Left lobe of liver (tissue), 2 donors: Measurements from ENCODE around the gene PSAPL1. TPM values are rescaled to one million over a fixed set of nuclear protein-coding genes. Genes with fewer than 3 reads are reported as not detected.

Source experiments
- ATAC-seq: fragments of 200-7000 bp; cut with Tn5 transposase; one replicate; pipeline ENCODE4 v1.9.1; 2020; ENCODE audit warnings: mild to moderate bottlenecking, moderate library complexity
- DNase-seq: peaks from one replicate; pipeline ENCODE4 v3.0.0-alpha.2; 2020; ENCODE audit warnings: low spot score
- total RNA-seq: library from RNA; stranded (reverse); gene quantifications from one replicate; pipeline ENCODE4 v1.2.1, GENCODE V29; 2021
- donor health status: DM: no; HTN: no; CAD: no; lungs with moderate emphysema.
- donor health status: DM: no; HTN: yes; CAD: no.

The PSAPL1 gene
- total RNA-seq, 1 donor from 2014 or later = not detected

GRCh38 chr4:7420661-7421040 is 14.1 kb downstream of the PSAPL1 start:
- DNase-seq (peak; percentile 32), ATAC-seq (no peak)

GRCh38 chr4:7419961-7420660 is 14.6 kb downstream of the PSAPL1 start:
- DNase-seq = no peak
- no peak for ATAC-seq

GRCh38 chr4:7418131-7418943 is 16.4 kb downstream of the PSAPL1 start:
- DNase-seq (peak; percentile 26), ATAC-seq (no peak)

- DNase-seq (peak; percentile 12), ATAC-seq (no peak)
Observed at GRCh38 chr4:7417639-7418038, 17.1 kb downstream of the PSAPL1 start.

- ATAC-seq (no peak), DNase-seq (peak; percentile 16)
Observed at GRCh38 chr4:7416745-7417432, 17.8 kb downstream of the PSAPL1 start.

- ATAC-seq (no peak), DNase-seq (peak; percentile 14)
Observed at GRCh38 chr4:7415927-7416686, 18.6 kb downstream of the PSAPL1 start.

GRCh38 chr4:7414736-7415510 is 19.8 kb downstream of the PSAPL1 start:
- ATAC-seq (no peak), DNase-seq (no peak)

GRCh38 chr4:7414046-7414445 is 20.7 kb downstream of the PSAPL1 start:
- no peak for DNase-seq
- no peak for ATAC-seq

GRCh38 chr4:7412554-7412912 is 22.2 kb downstream of the PSAPL1 start:
- ATAC-seq = no peak

GRCh38 chr4:7411896-7412553 is 22.7 kb downstream of the PSAPL1 start:
- no peak for ATAC-seq
- DNase-seq = no peak

More at GRCh38 chr4:7412554-7412912, 22.2 kb downstream of the PSAPL1 start:
- DNase-seq = no peak

GRCh38 chr4:7411491-7411890 is 23.2 kb downstream of the PSAPL1 start:
- ATAC-seq (no peak), DNase-seq (no peak)

GRCh38 chr4:7410446-7410845 is 24.3 kb downstream of the PSAPL1 start:
- no peak for DNase-seq
- ATAC-seq = no peak

GRCh38 chr4:7408166-7408565 is 26.6 kb downstream of the PSAPL1 start:
- DNase-seq (no peak), ATAC-seq (no peak)

DNA sequence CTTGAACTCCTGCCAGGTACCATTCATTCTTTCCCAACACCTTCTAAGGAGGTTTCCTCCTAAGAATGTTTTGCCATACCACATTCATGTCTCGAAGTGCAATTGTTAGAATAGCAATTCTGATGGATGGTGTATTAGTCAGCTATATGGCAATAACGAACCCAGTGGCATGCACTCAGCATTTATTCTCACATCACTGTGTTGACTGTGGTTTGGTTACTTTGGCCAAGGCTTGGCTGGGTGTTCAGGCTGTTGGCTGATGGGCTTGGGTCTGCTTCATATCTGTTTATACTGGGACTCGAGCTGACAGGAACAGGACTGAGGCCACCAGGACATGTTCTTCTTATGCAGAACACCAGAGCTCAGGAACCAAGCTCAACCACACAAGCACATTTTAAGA is 31.7 kb downstream of the PSAPL1 start:
- no peak for DNase-seq
- ATAC-seq = no peak

GRCh38 chr4:7402526-7402925 is 32.2 kb downstream of the PSAPL1 start:
- DNase-seq = no peak
- no peak for ATAC-seq

GRCh38 chr4:7400671-7401298 is 33.9 kb downstream of the PSAPL1 start:
- no peak for ATAC-seq

GRCh38 chr4:7399440-7400234 is 35.1 kb downstream of the PSAPL1 start:
- no peak for ATAC-seq
- peak; percentile 10 for DNase-seq

More at GRCh38 chr4:7400671-7401298, 33.9 kb downstream of the PSAPL1 start:
- no peak for DNase-seq

GRCh38 chr4:7398788-7399439 is 35.8 kb downstream of the PSAPL1 start:
- ATAC-seq = no peak
- peak; percentile 6 for DNase-seq
